Nucleus accumbens (tissue), 56 donors: Measurements from ENCODE around the gene FNIP1.
"Not testable (repeated sequence)": the region's sequence is repeated elsewhere in the genome, so short reads cannot be mapped to it uniquely, and the experiment has no call there.

Source experiments
- DNase-seq, 56 donors: peaks; one replicate each; lab custom pipeline; 2025; lab: John Stamatoyannopoulos, UW

FNIP1 gene

DNA sequence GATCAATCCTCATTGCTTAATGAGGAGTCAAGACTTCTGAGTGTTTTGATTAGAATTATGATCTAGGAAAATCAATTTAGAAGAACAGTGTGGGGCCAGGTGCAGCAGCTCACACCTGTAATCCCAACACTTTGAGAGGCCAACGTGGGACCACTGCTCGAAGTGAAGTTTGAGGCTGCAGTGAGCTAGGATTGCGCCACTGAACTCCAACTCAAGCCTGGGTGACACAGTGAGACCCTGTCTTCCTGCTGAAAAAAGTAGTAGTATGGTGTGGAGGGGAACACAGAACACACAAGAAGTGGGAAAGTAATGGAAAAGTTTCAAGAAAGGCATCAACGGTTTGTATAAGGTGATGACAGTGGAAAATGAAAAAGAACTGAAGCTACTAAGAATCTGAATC, 9.1 kb downstream of the FNIP1 start:
- no peak for DNase-seq

DNA sequence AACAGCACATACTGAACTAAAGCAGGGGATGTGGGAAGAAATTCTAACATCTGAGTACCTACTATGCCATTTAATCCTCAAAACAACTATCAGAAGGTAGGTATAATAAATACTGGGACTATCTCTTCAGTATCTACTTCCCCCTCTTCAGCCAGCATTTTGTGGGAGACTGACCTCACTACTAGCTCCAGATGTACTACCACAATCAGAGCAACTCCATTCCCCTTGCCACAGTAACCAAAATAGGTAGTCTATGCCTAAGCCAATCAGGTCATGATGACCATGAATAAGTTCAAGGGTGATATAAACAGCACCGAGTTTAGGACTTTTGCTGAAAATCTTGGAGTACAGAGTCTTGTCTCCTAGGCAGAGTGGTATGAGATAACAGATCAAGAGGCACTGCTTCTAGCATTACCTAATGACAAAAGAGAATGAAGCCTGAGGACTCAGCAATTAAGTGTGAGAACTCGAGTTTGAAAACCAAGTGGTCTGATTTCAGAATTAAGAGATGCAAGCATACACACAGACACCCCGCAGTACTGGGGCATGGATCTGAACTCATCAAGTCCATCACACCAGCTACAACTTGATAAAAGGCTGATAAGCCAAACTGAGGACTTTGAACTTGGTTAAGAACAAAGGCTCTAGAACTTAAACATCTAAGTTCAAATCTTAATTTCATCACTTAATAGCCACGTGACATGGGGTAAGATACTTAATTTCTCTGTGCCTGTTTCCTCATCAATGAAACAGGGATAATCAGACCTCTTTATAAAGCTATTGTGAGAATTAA, 9.7 kb downstream of the FNIP1 start:
- no peak for DNase-seq

DNA sequence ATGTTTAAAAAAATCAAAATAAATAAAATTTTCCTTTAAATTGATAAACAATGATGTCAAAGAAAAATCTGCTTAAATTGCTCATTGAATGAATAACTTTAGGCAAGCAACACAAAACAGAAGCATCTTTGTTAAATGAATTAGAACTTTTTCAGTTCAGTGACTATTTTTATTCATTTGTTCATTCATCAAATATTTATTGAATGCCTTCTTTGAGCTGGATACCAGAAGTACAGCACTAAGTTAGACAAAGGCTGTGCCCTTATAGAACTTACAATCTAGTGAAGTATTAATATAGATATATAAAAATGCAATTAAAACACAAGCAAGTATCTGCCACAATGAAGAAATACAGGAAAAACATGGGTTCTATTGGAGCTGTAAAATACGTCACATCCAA, 10.8 kb downstream of the FNIP1 start:
- no peak for DNase-seq

DNA sequence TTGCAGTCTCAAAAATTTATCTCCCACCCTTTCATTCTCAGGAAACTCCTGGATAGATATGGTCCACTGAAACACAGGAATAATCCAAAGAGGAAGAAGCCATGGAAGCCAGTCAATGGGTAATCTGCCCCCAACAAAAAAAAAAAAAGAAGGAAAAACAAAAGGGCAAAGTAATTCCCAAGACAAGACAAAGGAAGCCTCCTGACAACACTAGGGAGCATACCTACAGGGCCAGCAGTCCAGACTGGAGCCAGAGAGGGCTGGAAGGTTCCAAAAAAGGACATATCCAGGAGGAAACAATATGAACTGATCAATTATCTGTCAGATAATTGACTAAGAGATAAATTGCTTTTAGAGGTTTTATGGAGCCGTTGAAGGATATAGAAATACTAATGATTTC, 12.9 kb downstream of the FNIP1 start:
- DNase-seq, result no peak

DNA sequence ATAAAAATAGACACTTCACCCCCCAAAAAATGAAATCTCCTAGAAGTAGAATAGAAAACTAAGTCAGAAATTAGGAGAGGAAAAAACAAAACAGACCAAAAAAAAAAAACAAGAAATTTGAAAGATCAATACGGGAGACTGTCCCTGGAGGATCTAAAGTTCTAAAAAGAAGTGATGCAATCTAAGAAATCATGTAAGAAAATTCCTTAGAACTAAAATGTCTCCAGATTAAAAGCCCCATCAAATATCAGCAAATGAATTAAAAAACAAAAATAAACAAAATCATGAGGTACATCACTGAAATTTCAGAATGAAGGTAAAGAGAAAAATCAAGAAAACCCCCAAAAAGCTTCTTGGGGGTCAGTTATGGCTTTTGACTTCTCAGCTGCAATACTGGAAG, 13.5 kb downstream of the FNIP1 start:
- DNase-seq, result no peak

DNA sequence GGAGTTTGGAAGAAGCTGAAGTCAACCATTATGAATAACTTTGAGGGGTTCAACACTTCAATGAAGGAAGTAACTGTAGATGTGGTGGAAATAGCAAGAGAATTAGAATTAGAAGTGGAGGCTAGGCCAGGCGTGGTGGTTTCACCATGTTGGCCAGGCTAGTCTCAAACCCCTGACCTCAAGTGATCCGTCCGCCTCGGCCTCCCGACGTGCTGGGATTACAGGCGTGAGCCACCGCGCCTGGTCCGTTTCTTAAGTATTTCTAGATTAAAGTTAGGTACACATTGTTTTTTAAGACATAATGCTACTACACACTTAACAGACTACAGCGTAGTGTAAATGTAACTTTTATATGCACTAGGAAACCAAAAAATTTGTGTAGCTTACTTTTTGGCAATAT, 14.1 kb downstream of the FNIP1 start:
- DNase-seq, result no peak

DNA sequence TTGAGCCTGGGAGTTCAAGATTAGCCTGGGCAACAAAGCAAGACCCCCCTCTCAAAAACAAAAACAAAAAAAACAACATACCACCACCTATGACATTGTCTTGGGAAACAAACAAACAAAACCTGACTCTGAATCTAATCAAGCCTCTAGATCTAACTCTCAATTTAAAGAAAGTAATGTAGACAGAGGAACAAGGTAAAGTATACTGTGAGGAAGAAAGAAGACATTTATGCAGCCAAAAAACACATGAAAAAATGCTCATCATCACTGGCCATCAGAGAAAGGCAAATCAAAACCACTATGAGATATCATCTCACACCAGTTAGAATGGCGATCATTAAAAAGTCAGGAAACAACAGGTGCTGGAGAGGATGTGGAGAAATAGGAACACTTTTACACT, 18.7 kb downstream of the FNIP1 start:
- DNase-seq, result not testable (repeated sequence)

DNA sequence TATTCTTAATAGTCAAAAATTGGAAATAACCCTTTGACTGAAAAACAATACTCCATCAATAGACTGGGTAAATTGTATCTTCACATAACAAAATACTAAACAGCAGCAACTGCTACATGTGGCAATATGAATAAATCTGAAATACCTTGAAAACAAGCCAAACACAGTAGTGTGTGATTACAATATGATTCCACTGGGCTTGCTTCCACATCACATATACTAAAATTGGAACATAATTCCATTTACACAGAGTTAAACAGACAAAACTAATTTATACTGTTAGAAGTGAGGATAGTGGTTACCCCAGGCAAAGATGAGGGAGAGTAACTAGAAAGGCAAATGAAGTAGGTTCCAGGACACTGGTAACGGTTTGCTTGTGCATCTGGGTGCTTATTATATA, 20.4 kb downstream of the FNIP1 start:
- DNase-seq, result no peak

DNA sequence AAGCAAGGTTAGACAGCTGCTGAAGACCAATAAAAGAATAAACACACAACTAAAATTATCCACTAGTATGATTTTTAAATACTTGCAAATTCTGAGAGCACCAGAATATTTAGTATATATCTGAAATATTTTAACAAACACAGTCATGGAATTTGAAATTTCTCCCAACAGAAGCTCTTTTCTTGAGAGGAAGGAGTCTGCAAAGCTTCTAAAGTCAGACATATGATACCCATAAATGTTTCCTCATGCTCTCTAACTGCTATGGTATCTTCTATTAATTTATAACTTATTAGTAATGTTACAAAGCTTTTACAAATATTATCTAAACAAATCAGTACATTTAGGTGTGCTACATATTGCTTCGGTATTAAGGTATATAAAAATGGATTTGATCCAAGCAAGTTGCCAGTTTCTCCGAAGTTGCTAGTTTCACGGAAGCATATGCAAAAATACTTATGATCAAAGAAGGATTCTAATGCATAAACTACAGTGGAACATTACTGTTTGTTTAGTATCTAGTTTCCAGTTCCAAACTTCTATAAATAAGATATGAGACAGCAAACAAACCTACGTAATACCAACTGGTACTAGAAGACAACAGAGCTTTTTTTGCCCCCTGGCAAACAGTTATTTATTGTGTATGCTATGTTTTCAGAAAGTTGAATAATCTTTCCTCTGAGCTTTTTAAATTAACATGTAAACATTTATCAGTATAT, 22.0 kb downstream of the FNIP1 start:
- DNase-seq, result no peak

DNA sequence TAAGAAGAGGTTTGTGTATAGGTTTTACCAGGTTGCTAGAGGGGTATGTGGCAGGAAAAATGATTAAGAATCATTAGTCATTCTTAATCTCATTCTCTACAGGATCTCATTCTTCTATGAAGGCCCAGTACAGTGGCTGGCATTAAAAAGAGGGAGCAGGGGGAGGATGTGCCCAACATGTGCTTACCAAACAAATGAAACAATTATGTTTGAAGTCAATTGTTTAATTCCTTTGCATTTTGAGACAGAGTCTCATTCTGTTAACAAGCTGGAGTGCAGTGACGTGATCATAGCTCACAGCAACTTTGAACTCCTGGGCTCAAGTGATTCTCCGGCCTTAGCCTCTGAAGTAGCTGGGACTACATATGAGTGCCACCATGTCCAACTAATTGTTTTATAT, 23.0 kb downstream of the FNIP1 start:
- peak in 43 of 56 donors; percentile 2 to 75 (median 40) for DNase-seq

DNA sequence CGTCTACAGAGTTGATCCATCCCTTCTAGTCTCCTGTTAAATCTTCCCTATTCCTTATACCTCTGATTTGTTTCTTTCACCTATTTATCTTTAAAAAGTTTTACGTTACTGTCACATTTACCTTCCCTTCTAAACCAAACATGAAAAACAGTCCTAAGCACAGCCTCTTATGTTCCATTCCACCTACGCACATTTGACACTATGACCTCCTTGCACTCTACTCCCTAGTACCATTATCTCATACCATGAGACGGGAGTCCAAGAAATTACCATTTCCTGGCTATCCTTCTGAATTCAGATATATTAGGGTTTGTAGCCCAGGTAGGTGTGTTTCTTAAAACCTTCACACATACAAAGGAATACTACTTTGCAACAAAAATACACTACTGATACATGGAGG, 25.1 kb downstream of the FNIP1 start:
- DNase-seq, result no peak

DNA sequence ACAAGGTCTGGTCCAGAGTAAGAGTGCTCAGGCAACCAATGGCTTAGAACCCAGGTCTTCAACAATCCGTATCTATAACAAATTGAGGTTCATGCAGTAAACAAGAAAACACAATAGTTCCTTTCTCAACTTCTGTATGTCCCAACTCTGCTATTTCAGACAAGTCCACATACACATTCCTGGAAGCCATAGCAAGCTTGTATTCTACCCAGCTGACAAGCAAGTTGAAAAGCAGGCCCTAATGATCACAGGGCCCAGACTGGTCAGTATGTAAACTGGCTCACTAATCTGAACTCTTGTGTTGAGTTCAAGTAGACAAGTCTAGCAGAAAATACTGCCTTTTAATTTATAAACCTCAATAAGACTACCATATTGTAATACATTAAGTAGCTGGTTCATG, 26.9 kb downstream of the FNIP1 start:
- DNase-seq, result no peak

DNA sequence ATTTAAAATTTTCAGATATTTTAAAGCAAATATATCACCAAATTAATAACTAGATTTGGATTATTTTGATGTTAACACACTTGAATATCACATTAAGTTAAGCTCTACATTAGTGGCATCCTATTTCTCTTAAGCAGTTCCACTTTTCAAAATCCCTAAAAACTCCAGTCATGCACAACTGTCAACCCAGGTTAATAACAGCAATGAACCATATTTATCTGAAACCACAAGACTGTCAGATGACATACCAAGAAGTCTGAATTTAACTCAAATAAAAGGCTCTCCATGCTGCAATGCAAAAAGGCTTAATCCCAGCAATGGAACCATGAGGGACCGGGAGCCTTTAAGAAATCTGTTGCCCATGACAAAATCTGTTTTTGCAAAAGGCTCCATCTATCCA, 27.5 kb downstream of the FNIP1 start:
- no peak for DNase-seq

DNA sequence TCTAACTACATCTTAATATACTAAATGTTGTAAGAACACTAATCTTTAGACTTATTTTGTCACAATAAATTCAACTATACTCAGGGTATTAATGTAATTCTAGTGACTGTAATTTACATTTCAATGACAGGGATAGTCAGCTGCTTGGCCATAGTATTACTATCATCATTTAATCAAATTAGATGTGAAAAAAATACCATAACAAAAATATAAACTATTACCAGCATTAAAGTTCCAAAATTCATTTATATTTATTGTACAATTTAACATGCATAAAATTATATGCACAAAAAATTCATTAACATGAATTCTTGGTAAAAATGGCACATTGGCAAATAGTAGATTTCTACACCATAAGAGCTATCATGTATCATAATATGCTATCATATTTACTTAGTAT, 28.9 kb downstream of the FNIP1 start:
- no peak for DNase-seq

DNA sequence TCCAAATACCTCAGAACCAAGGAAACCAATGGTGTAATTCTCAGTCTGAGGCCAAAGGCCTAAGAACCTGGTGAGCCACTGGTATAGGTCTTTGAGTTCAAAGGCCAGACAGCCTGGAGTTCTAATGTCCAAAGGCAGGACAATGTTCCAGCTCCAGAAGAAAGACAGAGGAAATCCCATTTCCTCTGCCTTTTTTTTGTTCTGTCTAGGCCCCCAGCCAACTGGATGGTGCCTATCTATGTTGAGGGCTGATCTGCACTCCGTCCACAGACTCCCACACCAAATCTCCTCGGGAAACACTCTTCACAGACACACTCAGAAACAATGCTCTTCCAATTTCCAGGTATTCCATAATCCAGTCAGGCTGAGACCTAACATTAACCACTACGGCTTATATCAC, 30.1 kb downstream of the FNIP1 start:
- DNase-seq, result no peak

DNA sequence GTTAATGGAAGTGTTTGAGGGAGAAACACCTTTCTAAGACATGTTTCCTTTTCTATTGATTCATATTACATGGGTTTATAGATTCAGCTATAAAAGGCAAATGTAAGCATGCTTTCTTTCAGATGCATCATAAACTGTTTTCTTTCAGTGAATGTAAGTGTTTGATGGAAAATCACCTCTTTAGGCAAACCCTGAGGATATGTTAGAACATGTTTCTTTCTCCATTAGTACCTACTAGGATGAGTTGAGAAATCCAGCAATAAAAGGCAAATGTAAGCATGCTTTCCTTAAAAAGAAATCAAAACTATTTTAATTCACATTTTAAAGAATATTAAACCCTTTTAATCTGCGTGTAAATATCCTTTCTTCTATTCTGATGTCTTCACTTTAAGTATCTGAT, 31.6 kb downstream of the FNIP1 start:
- no peak for DNase-seq

DNA sequence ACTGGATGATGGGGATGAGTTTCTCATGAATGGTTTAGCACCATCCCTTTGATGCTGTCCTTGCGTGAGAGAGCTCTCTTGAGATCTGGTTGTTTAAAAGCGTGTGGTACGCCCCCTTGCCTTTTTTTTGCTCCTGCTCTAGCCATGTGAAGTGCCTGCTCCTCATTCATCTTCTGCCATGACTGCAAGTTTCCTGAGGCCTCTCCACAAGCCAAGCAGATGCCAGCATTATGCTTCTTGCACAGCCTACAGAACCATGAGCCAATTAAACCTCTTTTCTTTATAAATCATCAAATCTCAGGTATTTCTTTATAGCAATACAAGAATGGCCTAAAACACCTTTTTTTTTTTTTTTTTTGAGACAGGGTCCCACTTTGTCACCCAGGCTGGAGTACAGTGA, 32.8 kb downstream of the FNIP1 start:
- DNase-seq, result no peak

DNA sequence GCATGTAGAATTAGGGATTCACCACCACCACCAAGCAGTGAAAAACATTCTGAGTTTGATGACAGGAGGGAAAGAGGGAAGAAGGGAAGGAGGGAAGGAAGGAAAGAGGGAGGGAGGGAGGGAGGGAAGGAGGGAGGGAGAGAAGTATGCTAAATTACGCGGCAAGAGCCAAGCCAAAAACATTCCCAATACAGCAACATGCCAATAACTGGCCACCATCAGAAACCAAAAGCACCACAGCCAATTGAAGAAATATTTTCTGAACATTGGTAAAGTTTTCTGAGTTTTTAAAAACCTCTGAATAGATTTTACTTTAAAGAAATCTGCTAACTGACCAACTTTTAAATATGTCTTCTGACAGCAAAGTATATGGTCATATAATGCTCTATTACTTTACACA, 36.0 kb downstream of the FNIP1 start:
- DNase-seq, result no peak

DNA sequence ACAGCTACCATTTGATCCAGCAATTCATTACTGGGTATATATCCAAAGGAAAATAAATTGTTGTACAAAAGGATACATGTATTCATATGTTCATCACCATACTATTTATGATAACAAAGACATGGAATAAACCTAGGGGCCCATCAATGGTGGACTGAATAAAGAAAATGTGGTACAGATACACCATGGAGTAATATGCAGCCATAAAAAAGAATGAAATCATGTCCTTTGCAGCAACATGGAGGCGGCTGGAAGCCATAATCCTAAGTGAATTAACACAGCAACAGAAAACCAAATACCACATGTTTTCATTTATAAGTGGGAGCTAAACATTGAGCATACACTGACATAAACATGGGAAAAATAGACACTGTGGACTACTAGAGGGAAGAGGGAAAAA, 37.1 kb downstream of the FNIP1 start:
- no peak for DNase-seq

DNA sequence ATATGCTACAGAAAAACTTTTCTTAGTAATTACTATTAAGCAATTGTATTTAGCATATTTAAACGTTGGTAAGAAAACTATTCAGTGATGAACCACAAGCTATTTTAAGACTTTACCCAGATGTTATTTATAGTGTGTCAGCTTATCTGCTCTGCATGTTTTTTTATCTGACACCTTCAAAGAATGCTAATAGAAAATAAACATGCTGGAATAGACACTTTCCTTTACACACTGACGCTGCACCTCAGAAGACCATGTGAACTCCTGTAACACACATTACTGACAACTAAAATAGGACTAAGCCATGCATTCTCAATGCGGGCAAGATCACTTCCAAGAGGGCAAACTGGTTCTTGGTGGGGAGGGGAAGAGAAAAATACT, 38.3 kb downstream of the FNIP1 start:
- no peak for DNase-seq

DNA sequence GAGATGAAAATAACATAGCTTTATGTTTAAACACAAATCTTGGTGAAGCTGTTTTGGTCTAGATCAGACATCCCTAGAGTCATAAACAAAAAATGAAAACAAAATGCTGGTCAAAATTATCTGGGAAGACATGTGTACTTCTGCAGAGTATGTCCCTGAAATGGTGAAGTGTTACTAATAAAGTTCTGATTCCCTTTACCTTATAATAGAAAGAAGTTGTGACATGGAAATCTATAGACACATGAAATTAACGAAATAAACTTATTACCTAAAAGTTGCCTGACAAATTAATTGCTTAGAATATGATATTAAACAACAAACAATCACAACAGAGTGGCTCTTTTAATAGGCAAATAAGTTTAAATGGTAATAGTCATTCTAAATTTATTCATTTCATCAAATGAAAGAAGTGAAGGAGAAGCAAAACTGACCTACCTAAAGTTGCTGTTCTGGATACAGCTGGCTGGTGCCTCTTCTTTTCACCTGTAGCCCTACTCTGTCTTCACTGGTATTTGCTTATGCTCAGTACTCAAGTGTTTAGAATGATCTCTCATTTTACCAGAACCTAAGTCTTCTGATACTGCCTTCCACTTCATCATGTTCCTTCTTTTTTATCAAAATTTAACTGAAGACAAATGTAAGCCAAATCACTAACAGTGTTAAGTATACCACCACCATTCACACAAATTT, 38.8 kb downstream of the FNIP1 start:
- no peak for DNase-seq

DNA sequence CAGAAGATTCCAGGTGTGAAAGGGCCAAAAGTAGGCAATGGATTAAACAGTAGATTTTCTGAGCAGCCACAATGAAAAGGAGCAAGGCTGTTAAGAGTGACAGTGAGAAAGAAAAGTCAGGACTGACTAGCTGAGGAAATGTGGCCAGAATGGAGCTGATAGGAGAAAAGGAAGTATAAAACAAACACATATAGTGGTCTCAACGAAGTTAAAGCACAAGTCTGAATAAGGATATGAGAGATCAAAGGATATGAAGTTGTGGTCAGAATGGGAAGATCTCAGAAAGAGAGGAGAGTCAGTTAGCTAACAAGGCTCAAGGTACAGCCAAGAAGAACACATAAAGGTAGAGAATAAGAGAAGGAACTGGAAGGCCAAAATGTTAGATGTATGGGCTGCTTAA, 39.9 kb downstream of the FNIP1 start:
- no peak for DNase-seq
